HCT116 (cell line): Measurements from ENCODE around the gene PAX7. TPM values are rescaled to one million over a fixed set of nuclear protein-coding genes. Genes with fewer than 3 reads are reported as not detected.

ENCODE experiments used
- ATAC-seq: fragments of 200-7000 bp; cut with Tn5 transposase; 2 replicates; pipeline ENCODE4 v1.9.1; 2020; ENCODE audit warnings: mild to moderate bottlenecking, moderate library complexity
- BruUV-seq: library from RNA; stranded (reverse); fragments of 400-500 nt; replicated peaks from 2 replicates; lab custom pipeline; 2021; lab: Mats Ljungman, UMichigan
- CTCF ChIA-PET: fragments of 300-600 bp; sonication (Branson Sonifier 250); formaldehyde crosslinking; loops from one replicate; lab custom pipeline; 2021; ENCODE audit warnings: antibody characterized with exemption; lab: Charles Lee
- POLR2A ChIA-PET: fragments of 300-600, 350-600 bp; sonication (Branson Sonifier 250); formaldehyde crosslinking; loops from one replicate; lab custom pipeline; 2021; ENCODE audit warnings: antibody characterized with exemption; lab: Charles Lee
- RAD21 ChIA-PET, 2 experiments: fragments of 300-600 bp; sonication (Branson Sonifier 250); formaldehyde crosslinking; loops; one replicate each; lab custom pipeline; 2023; ENCODE audit warnings: low total read pairs in 2 of 2; ENCODE audit not compliant: uncharacterized antibody in 2 of 2, unreplicated experiment in 2 of 2, low non-redundant PET in 1 of 2; lab: Charles Lee
- DNase-seq: peaks from one replicate; pipeline ENCODE4 v3.0.0-alpha.2; 2010; ENCODE audit warnings: low read depth, low spot score
- H2AFZ ChIP-seq: fragments of 200-600 bp; shearing (Covaris generic), sonication (generic); 2 replicates; pipeline ENCODE4 v1.6.1; 2017; ENCODE audit warnings: low read depth, mixed run types, mixed read lengths, antibody characterized with exemption, low read length; ENCODE audit not compliant: poor library complexity, severe bottlenecking
- H3K27ac ChIP-seq: 2 replicates; pipeline ENCODE4 v1.5.1; 2012; ENCODE audit warnings: low read depth, low read length
- H3K27me3 ChIP-seq: fragments of 200-600 bp; sonication (generic); 2 replicates; pipeline ENCODE4 v1.6.1; 2016; ENCODE audit warnings: mixed run types, low read length, mixed read lengths; ENCODE audit not compliant: insufficient read depth
- H3K36me3 ChIP-seq, 2 experiments: fragments of 200-500 bp in 1 of 2; fragments of 200-600 bp in 1 of 2; sonication (Bioruptor generic) in 1 of 2; sonication (generic) in 1 of 2; 2 replicates each; pipeline versions ENCODE4 v1.5.1 to v1.6.1; 2014 to 2016; ENCODE audit warnings: low read length in 2 of 2, inconsistent platforms in 1 of 2, mixed read lengths in 1 of 2, mixed run types in 1 of 2; ENCODE audit not compliant: insufficient read depth in 2 of 2, control insufficient read depth in 1 of 2
- H3K4me1 ChIP-seq, 2 experiments: fragments of 200-600 bp in 1 of 2; sonication (generic) in 1 of 2; 2 replicates each; pipeline versions ENCODE4 v1.5.1 to v1.6.1; 2012 to 2017; ENCODE audit warnings: low read length in 2 of 2, inconsistent platforms in 1 of 2, mild to moderate bottlenecking in 1 of 2, mixed read lengths in 1 of 2, mixed run types in 1 of 2, moderate library complexity in 1 of 2; ENCODE audit not compliant: insufficient read depth in 2 of 2, control insufficient read depth in 1 of 2
- H3K4me2 ChIP-seq: fragments of 200-600 bp; sonication (generic); 2 replicates; pipeline ENCODE4 v1.6.1; 2017; ENCODE audit warnings: mixed run types, low read length, mixed read lengths
- H3K4me3 ChIP-seq, 2 experiments: fragments of 200-600 bp in 1 of 2; sonication (generic) in 1 of 2; replicated peaks in 1 of 2; 2 replicates each; pipeline ENCODE4 v1.5.1; 2011 to 2016; ENCODE audit warnings: low read length in 2 of 2, control low read depth in 1 of 2, low read depth in 1 of 2, mild to moderate bottlenecking in 1 of 2, mixed read lengths in 1 of 2, mixed run types in 1 of 2
- H3K79me2 ChIP-seq: fragments of 200-600 bp; sonication (generic); 2 replicates; pipeline ENCODE4 v1.6.1; 2017; ENCODE audit warnings: mild to moderate bottlenecking, mixed run types, low read length, moderate library complexity, mixed read lengths; ENCODE audit not compliant: insufficient read depth
- H3K9ac ChIP-seq: fragments of 200-600 bp; sonication (generic); 2 replicates; pipeline ENCODE4 v1.6.1; 2016; ENCODE audit warnings: low read length, mixed read lengths
- H3K9me2 ChIP-seq: fragments of 200-600 bp; sonication (generic), shearing (Covaris generic); 2 replicates; pipeline ENCODE4 v1.6.1; 2017; ENCODE audit warnings: mixed run types, mild to moderate bottlenecking, moderate library complexity; ENCODE audit not compliant: insufficient read depth
- H3K9me3 ChIP-seq, 2 experiments: fragments of 200-500 bp in 1 of 2; fragments of 200-600 bp in 1 of 2; sonication (Bioruptor generic) in 1 of 2; sonication (generic) in 1 of 2; 2 replicates each; pipeline ENCODE4 v1.6.1; 2014 to 2017; ENCODE audit warnings: low read length in 2 of 2, mixed read lengths in 2 of 2, inconsistent platforms in 1 of 2, low read depth in 1 of 2, mild to moderate bottlenecking in 1 of 2, mixed run types in 1 of 2, moderate library complexity in 1 of 2; ENCODE audit not compliant: control insufficient read depth in 1 of 2, insufficient read depth in 1 of 2
- H4K20me1 ChIP-seq: fragments of 200-600 bp; sonication (generic), shearing (Covaris generic); 2 replicates; pipeline ENCODE4 v1.6.1; 2017; ENCODE audit warnings: mixed run types, mild to moderate bottlenecking, moderate library complexity; ENCODE audit not compliant: insufficient read depth
- CBX3 ChIP-seq: IDR thresholded peaks from 2 replicates; pipeline ENCODE4 v1.6.1; 2012; ENCODE audit warnings: low read depth
- CEBPB ChIP-seq: IDR thresholded peaks from 2 replicates; pipeline ENCODE4 v1.6.1; 2012; ENCODE audit warnings: low read depth
- EGR1 ChIP-seq: IDR thresholded peaks from 2 replicates; pipeline ENCODE4 v1.6.1; 2012; ENCODE audit warnings: low read depth
- ELF1 ChIP-seq: IDR thresholded peaks from 2 replicates; pipeline ENCODE4 v1.6.1; 2012; ENCODE audit warnings: low read depth, borderline replicate concordance
- EZH2phosphoT487 ChIP-seq: fragments of 200-600 bp; IDR thresholded peaks from 2 replicates; pipeline ENCODE4 v1.6.1; 2018; ENCODE audit warnings: antibody characterized with exemption, borderline replicate concordance
- JUND ChIP-seq: IDR thresholded peaks from 2 replicates; pipeline ENCODE4 v1.6.1; 2012
- ZBTB33 ChIP-seq: IDR thresholded peaks from 2 replicates; pipeline ENCODE4 v1.6.1; 2011; ENCODE audit warnings: mild to moderate bottlenecking, low read length, moderate library complexity; ENCODE audit not compliant: insufficient replicate concordance; ENCODE audit errors: extremely low read depth
- ZFX ChIP-seq: fragments of 450-650 bp; IDR thresholded peaks from 2 replicates; pipeline ENCODE4 v1.6.1; 2017
- ZNF274 ChIP-seq: fragments of 200-500 bp; sonication (Bioruptor generic); IDR thresholded peaks from 2 replicates; pipeline ENCODE4 v1.6.1; 2014; ENCODE audit warnings: mild to moderate bottlenecking, low read depth, low read length, inconsistent platforms
- intact Hi-C: fragments of 100-400 bp; cut with micrococcal nuclease; formaldehyde crosslinking; loops from 2 replicates; pipeline ENCODE4 v1.10.0; 2022
- total RNA-seq: library from RNA; stranded (reverse); gene quantifications from one replicate; pipeline ENCODE4 v1.2.1, GENCODE V29; 2021; ENCODE audit not compliant: unreplicated experiment

PAX7 gene
- total RNA-seq, 1 experiment from 2014 or later: not detected

- TF ChIP-seq CEBPB (no peak), JUND (no peak), EGR1 (no peak), ZBTB33 (no peak), ZFX (no peak)
- Histone ChIP-seq H3K4me2 (no peak overlapping the region), H3K79me2 (no peaks in the 10 kb centered on the region), H3K4me1 (peaks cover 0 to 5% of the 10 kb centered on the region in 2 experiments; a peak in 2 of 4 replicates), H4K20me1 (no peaks in the 10 kb centered on the region), H3K9me3 (no peaks in the 10 kb centered on the region), H2AFZ (no peak overlapping the region), H3K27ac (no peak overlapping the region), H3K36me3 (no peaks in the 10 kb centered on the region), H3K9me2 (no peaks in the 10 kb centered on the region), H3K4me3 (no peak overlapping the region), H3K9ac (no peak overlapping the region), H3K27me3 (peaks cover 32% of the 10 kb centered on the region)
- DNase-seq (no peak), ATAC-seq (no peak)
- POLR2A ChIA-PET: no interaction called here
- BruUV-seq: no TSS peak
- intact Hi-C loops: no loop called here
- RAD21 ChIA-PET: no interaction called here
- CTCF ChIA-PET: no interaction called here
Measured at GRCh38 chr1:18697541-18697940, 66.9 kb downstream of the PAX7 start.

- Histone ChIP-seq H3K4me3 (no peak overlapping the region), H3K9me3 (no peaks in the 10 kb centered on the region), H3K9ac (no peak overlapping the region), H3K27ac (no peak overlapping the region), H3K36me3 (no peaks in the 10 kb centered on the region), H2AFZ (no peak overlapping the region), H3K9me2 (no peaks in the 10 kb centered on the region), H3K27me3 (peaks cover 27% of the 10 kb centered on the region), H4K20me1 (no peaks in the 10 kb centered on the region), H3K79me2 (no peaks in the 10 kb centered on the region), H3K4me2 (no peak overlapping the region), H3K4me1 (peaks cover 0 to 6% of the 10 kb centered on the region in 2 experiments; a peak in 2 of 4 replicates)
- no peak for ATAC-seq
- ChIA-PET RAD21 (no interaction called here), POLR2A (no interaction called here), CTCF (no interaction called here)
- DNase-seq: no peak
- TF ChIP-seq EZH2phosphoT487: no peak
- no peak for TF ChIP-seq CBX3
- no peak for TF ChIP-seq ELF1
- TF ChIP-seq ZNF274: no peak
- no TSS peak for BruUV-seq
- intact Hi-C loops: no loop called here
Measured at GRCh38 chr1:18700530-18700929, 69.9 kb downstream of the PAX7 start.
